AG09319 (cell line): ENCODE measurements around the gene MRPL22.

ENCODE experiments used
- DNase-seq: peaks from one replicate; pipeline ENCODE4 v3.0.0-alpha.2; 2010; ENCODE audit warnings: low read depth; ENCODE audit errors: extremely low read depth
- TF ChIP-seq, protein P1 (sequence below): IDR thresholded peaks from 2 replicates; pipeline ENCODE4 v1.5.1; 2011; ENCODE audit warnings: low read depth, mild to moderate bottlenecking, inconsistent platforms, low read length, moderate library complexity

Gene MRPL22

DNA sequence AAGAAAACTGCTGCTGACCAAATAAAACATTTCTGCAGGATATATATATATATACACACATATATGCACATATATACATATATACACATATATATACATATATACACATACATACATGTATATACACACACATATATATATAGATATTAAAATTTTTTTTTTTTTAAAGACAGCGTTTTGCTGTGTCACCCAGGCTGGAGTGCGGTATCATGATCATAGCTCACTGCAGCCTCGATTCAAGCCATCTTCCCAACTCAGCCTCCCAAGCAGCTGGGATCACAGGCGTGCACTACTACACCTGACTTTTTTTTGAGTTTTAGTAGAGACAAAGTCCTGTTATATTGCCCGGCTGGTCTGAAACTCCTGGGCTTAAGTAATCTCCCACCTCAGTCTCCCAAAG lies 2.7 kb downstream of the MRPL22 start:
- no peak for DNase-seq
- TF ChIP-seq, protein P1, sequence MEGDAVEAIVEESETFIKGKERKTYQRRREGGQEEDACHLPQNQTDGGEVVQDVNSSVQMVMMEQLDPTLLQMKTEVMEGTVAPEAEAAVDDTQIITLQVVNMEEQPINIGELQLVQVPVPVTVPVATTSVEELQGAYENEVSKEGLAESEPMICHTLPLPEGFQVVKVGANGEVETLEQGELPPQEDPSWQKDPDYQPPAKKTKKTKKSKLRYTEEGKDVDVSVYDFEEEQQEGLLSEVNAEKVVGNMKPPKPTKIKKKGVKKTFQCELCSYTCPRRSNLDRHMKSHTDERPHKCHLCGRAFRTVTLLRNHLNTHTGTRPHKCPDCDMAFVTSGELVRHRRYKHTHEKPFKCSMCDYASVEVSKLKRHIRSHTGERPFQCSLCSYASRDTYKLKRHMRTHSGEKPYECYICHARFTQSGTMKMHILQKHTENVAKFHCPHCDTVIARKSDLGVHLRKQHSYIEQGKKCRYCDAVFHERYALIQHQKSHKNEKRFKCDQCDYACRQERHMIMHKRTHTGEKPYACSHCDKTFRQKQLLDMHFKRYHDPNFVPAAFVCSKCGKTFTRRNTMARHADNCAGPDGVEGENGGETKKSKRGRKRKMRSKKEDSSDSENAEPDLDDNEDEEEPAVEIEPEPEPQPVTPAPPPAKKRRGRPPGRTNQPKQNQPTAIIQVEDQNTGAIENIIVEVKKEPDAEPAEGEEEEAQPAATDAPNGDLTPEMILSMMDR, result no peak

DNA sequence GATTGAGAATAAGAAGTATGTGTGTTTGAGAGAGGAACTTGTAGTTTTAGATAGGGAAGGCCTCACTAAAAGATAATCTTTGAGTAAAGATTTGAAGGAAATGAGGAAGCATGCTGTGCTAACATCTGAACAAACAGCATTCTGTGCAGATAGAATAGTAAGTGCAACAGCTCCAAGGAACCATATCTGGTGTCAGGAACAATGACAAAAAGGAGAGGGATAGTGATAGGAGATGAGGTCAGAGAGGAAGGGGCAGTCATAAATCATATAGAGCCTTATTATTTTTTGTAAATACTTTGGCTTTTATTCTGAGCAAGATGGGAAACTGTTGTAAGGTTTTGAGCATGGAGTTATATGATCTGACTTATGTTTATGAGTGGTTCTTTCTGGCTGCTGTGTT lies 3.8 kb downstream of the MRPL22 start:
- DNase-seq, result no peak
- TF ChIP-seq, protein P1, result no peak

DNA sequence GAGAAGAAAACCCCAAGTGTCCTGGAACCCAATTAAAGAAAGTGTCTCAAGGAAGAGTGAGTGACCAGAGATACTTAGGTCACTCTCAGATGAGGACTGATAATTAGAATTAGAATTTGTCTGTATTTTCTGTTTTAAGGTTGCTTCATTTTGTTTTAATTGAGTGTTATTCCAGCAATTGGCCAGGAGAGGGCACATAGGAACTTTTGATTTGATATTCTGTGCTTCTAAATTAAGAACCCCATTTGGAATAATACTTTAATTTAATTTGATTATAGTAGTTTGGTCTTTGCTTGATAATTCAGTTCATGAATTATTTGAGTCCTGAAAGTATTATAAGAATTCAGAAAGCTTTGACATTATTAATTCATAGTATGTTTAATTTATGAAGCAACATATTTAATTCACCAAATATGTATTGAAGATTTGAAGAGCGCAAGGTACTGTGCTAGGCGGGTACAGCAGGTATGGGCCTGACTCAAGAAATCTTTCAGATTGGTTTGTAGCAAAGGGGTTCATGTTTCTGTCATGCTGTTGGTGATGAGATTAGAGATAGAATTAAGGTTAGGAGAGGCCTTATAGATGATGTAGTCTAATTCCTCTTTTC lies 4.9 kb downstream of the MRPL22 start:
- no peak for DNase-seq
- TF ChIP-seq, protein P1, result peak; percentile 59

DNA sequence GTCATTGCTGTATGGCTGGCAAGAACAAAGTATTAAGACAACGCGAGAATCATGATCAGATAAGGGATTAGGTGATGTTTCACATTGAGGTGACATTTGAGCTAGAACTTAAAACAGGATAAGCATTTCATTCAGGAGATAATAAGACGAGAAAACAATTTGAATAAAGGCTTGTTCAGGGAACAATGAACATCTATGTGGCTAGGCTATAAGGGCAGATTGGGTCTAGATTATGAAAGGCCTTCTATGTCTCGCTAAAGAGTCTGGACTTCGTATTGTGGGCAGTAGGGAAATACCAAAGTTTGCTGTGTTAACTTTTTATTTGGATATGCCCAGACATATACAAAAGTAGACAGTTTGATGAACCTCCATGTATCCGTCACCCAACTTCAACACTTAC lies 6.9 kb downstream of the MRPL22 start:
- TF ChIP-seq, protein P1, result no peak
- no peak for DNase-seq

DNA sequence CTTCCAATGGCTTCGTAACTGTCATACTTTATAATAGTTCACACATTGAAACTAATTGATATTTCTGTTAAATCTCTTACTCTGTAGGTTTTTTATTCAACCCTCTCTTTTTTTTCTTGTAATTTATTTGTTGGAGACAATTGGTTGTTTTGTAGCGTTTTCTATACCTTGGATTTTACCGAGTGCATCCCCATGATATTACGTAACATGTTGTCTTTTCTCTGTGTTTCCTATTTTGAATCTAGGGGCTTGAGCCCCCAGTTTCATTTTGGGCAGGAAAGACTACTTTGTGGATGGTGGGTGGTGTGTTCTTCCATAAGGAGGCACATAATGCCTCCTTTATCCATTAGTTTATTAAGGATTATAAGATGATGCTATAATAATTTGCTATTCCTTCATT lies 7.4 kb downstream of the MRPL22 start:
- TF ChIP-seq, protein P1, result no peak
- no peak for DNase-seq

DNA sequence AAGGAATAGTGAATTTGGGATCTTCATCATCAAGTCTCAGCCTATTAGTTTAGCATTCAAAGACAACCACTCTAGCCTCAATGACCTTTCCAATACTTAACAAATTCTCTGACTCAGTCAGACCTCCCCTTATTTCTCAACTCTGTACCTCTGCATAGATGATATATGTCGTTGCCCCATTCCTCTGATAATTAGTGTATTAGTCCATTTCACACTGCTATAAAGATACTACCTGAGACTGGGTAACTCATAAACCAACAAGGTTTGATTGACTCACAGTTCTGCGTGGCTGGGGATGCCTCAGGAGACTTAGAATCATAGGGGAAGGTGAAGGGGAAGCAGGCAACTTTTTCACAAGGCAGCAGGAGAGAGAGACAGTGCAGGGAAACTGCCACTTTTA lies 8.9 kb downstream of the MRPL22 start:
- TF ChIP-seq, protein P1, result no peak
- DNase-seq, result no peak

DNA sequence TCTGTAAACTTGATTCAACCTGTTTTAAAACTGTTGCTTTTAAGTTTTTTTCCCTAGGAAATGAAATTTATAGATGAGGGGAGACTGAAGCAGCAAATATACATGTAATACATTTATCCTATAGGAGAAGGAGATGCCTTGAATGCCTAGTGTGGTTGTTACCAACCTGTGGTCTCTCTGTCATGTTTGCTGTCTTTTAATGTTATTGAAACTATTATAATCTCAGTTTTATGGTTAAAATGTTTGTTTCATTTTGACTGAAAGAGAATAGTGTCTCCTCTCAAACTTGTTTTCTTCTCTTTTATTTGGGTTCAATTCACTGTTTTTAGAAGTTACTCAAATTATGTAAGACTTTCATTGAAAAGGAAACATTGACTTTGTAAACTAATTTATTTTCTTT lies 15.8 kb downstream of the MRPL22 start:
- no peak for DNase-seq
- TF ChIP-seq, protein P1, result no peak
